HepG2 (cell line): Measurements from ENCODE around the gene FNBP1L. TPM values are rescaled to one million over a fixed set of nuclear protein-coding genes. Genes with fewer than 3 reads are reported as not detected.

ENCODE experiments used
- ATAC-seq: fragments of 200-7000 bp; cut with Tn5 transposase; 3 replicates; pipeline ENCODE4 v1.9.1; 2020; ENCODE audit warnings: mild to moderate bottlenecking, moderate library complexity
- BruUV-seq: library from RNA; stranded (reverse); fragments of 400-500 nt; replicated peaks from 2 replicates; lab custom pipeline; 2021; lab: Mats Ljungman, UMichigan
- CTCF ChIA-PET: fragments of 300-600 bp; formaldehyde crosslinking; extraction: SDS; loops from one replicate; lab custom pipeline; 2021; ENCODE audit warnings: low total read pairs, inconsistent platforms, low intra/inter-chr PET ratio; lab: Yijun Ruan, JAX
- POLR2A ChIA-PET: fragments of 350-600 bp; sonication (Branson Sonifier 250); formaldehyde crosslinking; loops from one replicate; lab custom pipeline; 2020; ENCODE audit warnings: antibody characterized with exemption, inconsistent platforms; lab: Yijun Ruan, JAX
- DNase-seq: peaks from one replicate; pipeline ENCODE4 v3.0.0-alpha.2; 2015; ENCODE audit warnings: low spot score
- FAIRE-seq: peaks from 3 replicates; lab custom pipeline; 2011; peaks lifted over from hg19 to GRCh38; lab: Jason Lieb, UNC
- H2AFZ ChIP-seq: one replicate; pipeline ENCODE4 v1.6.1; 2011; ENCODE audit warnings: low read length, inconsistent platforms
- H3K27ac ChIP-seq: fragments of 300-600 bp; 3 replicates; pipeline ENCODE4 v1.8.0; 2011; ENCODE audit warnings: mixed run types, mild to moderate bottlenecking, mixed read lengths, low read length, inconsistent platforms; ENCODE audit not compliant: insufficient read depth; ENCODE audit errors: extremely low read length
- H3K27me3 ChIP-seq, 2 experiments: fragments of 200-600 bp in 1 of 2; 2 replicates in 1 of 2; 3 replicates in 1 of 2; pipeline versions ENCODE4 v1.6.0 to v1.8.0; 2011; ENCODE audit warnings: low read length in 2 of 2, mild to moderate bottlenecking in 2 of 2, moderate library complexity in 2 of 2, inconsistent platforms in 1 of 2; ENCODE audit not compliant: insufficient read depth in 2 of 2, control insufficient read depth in 1 of 2
- H3K36me3 ChIP-seq, 2 experiments: fragments of 200-600 bp in 1 of 2; replicated peaks in 1 of 2; 2 replicates in 1 of 2; 3 replicates in 1 of 2; pipeline versions ENCODE4 v1.5.1 to v1.8.0; 2011; ENCODE audit warnings: low read length in 2 of 2, inconsistent platforms in 1 of 2; ENCODE audit not compliant: insufficient read depth in 2 of 2, control insufficient read depth in 1 of 2
- H3K4me1 ChIP-seq: 2 replicates; pipeline ENCODE4 v1.5.1; 2012; ENCODE audit warnings: low read length, inconsistent platforms; ENCODE audit not compliant: insufficient read depth
- H3K4me2 ChIP-seq: 2 replicates; pipeline ENCODE4 v1.6.0; 2011; ENCODE audit warnings: low read depth, low read length, inconsistent platforms
- H3K4me3 ChIP-seq, 3 experiments: fragments of 200-600 bp in 1 of 3; sonication (generic), shearing (Covaris generic) in 1 of 3; replicated peaks in 1 of 3; 2 replicates each; pipeline ENCODE4 v1.5.1; 2011 to 2016; ENCODE audit warnings: low read length in 3 of 3, inconsistent platforms in 2 of 3, low read depth in 2 of 3, mild to moderate bottlenecking in 2 of 3, control low read depth in 1 of 3, mixed read lengths in 1 of 3; ENCODE audit not compliant: insufficient read depth in 1 of 3
- H3K79me2 ChIP-seq: one replicate; pipeline ENCODE4 v1.6.1; 2011; ENCODE audit warnings: low read length, inconsistent platforms; ENCODE audit not compliant: insufficient read depth
- H3K9ac ChIP-seq: 2 replicates; pipeline ENCODE4 v1.6.0; 2011; ENCODE audit warnings: mild to moderate bottlenecking, low read depth, low read length, inconsistent platforms; ENCODE audit not compliant: insufficient read depth
- H3K9me3 ChIP-seq: 2 replicates; pipeline ENCODE4 v1.5.1; 2012; ENCODE audit warnings: mild to moderate bottlenecking, low read length
- H4K20me1 ChIP-seq: 2 replicates; pipeline ENCODE4 v1.6.0; 2011; ENCODE audit warnings: inconsistent platforms, mild to moderate bottlenecking, low read length, moderate library complexity; ENCODE audit not compliant: insufficient read depth
- ISX ChIP-seq: sonication (generic); formaldehyde crosslinking; conservative IDR thresholded peaks from 2 replicates; pipeline ENCODE4 v1.5.0; 2020; ENCODE audit warnings: missing genetic modification reagents
- KLF9 ChIP-seq: IDR thresholded peaks from 2 replicates; pipeline ENCODE4 v1.6.1; 2016; ENCODE audit warnings: low read depth
- MAFF ChIP-seq: IDR thresholded peaks from 2 replicates; pipeline ENCODE4 v1.6.1; 2011; ENCODE audit warnings: low read depth, low read length, improper control_type of control experiment
- MAFK ChIP-seq, 2 experiments: IDR thresholded peaks in 1 of 2; conservative IDR thresholded peaks in 1 of 2; 2 replicates each; pipeline ENCODE4 v1.6.1; 2011; ENCODE audit warnings: improper control_type of control experiment in 2 of 2, low read length in 2 of 2
- MATR3 ChIP-seq: sonication (generic); formaldehyde crosslinking; IDR thresholded peaks from 2 replicates; pipeline ENCODE4 v1.4.0; 2020; ENCODE audit warnings: missing genetic modification reagents
- XBP1 ChIP-seq: sonication (generic); formaldehyde crosslinking; IDR thresholded peaks from 2 replicates; pipeline ENCODE4 v1.5.0; 2020; ENCODE audit warnings: missing genetic modification reagents
- ZBTB40 ChIP-seq, 2 experiments: fragments of 450-650 bp in 1 of 2; sonication (generic) in 1 of 2; formaldehyde crosslinking in 1 of 2; IDR thresholded peaks; 2 replicates each; pipeline versions ENCODE4 v1.6.1 to v1.8.0; 2016 to 2022; ENCODE audit warnings: antibody characterized with exemption in 1 of 2, mild to moderate bottlenecking in 1 of 2, missing genetic modification reagents in 1 of 2
- in situ Hi-C: cut with HindIII; loops from 2 replicates; pipeline ENCODE4 v1.10.0; 2017; ENCODE audit warnings: low pct_unique_long_range_greater_than_20kb; ENCODE audit not compliant: extremely low pct_ligation_motif_present
- intact Hi-C: fragments of 100-400 bp; cut with micrococcal nuclease; formaldehyde crosslinking; loops from one replicate; pipeline ENCODE4 v1.10.0; 2022; ENCODE audit not compliant: unreplicated experiment
- polyA plus RNA-seq, 8 experiments: library from polyadenylated mRNA; depleted of rRNA in 3 of 8; stranded (reverse) in 7 of 8; unstranded in 1 of 8; fragments of >200 nt; fragmentation: Illumina TruSeq in 4 of 8; extraction: Trizol in 4 of 8; gene quantifications; 2 replicates each; pipeline versions ENCODE4 v1.2.1 to v1.2.3, GENCODE V29; 2011 to 2016; ENCODE audit warnings: low read depth in 4 of 8, missing spikeins in 1 of 8, mixed read lengths in 1 of 8; ENCODE audit not compliant: insufficient read depth in 1 of 8
- total RNA-seq, 5 experiments: library from RNA; depleted of rRNA; stranded (reverse); fragments of >200 nt; fragmentation: Illumina TruSeq; extraction: Trizol; gene quantifications; 2 replicates each; pipeline ENCODE4 v1.2.3, GENCODE V29; 2016; ENCODE audit warnings: low read depth in 1 of 5

Gene FNBP1L
- total and polyA plus RNA-seq, 2 of the 13 experiments (the other 11 are each of a cell fraction or from before 2014, with no cell fraction given): 24.1 to 27.1 TPM

GRCh38 chr1:93533677-93534076 lies 85.8 kb downstream of the FNBP1L start:
- H4K20me1 ChIP-seq: no peaks in the 10 kb centered on the region
- no peak overlapping the region for H3K27ac ChIP-seq
- CTCF ChIA-PET: no interaction called here
- intact Hi-C loops: no loop called here
- POLR2A ChIA-PET: no interaction called here
- H2AFZ ChIP-seq: no peak overlapping the region
- no peaks in the 10 kb centered on the region for H3K27me3 ChIP-seq
- H3K9ac ChIP-seq: no peak overlapping the region
- no peaks in the 10 kb centered on the region for H3K4me1 ChIP-seq
- H3K36me3 ChIP-seq: peaks cover 5 to 31% of the 10 kb centered on the region in 2 experiments; a peak in 3 of 5 replicates
- in situ Hi-C loops: no loop called here
- FAIRE-seq (no peak), DNase-seq (no peak), ATAC-seq (no peak)
- TF ChIP-seq KLF9 (no peak), XBP1 (no peak), MAFF (peak; percentile 67), MAFK (conservative IDR thresholded peaks at IDR 0.05 in 1 of 2, IDR thresholded peaks at IDR 0.05 in 1 of 2; ENCODE audit: low read length in 2 of 2) (peak; percentile 81), ISX (CRISPR knock-in tag) (no peak), MATR3 (CRISPR knock-in tag) (no peak)
- H3K4me3 ChIP-seq: no peak overlapping the region
- no TSS peak for BruUV-seq
- H3K79me2 ChIP-seq: no peaks in the 10 kb centered on the region
- H3K4me2 ChIP-seq: no peak overlapping the region
- no peaks in the 10 kb centered on the region for H3K9me3 ChIP-seq

- no peaks in the 10 kb centered on the region for H3K79me2 ChIP-seq
- no peaks in the 10 kb centered on the region for H4K20me1 ChIP-seq
- ATAC-seq: no peak
- no peak overlapping the region for H3K27ac ChIP-seq
- H2AFZ ChIP-seq: no peak overlapping the region
- no peaks in the 10 kb centered on the region for H3K27me3 ChIP-seq
- no TSS peak for BruUV-seq
- ChIA-PET POLR2A (no interaction called here), CTCF (no interaction called here)
- DNase-seq: no peak
- FAIRE-seq: no peak
- no peak overlapping the region for H3K4me3 ChIP-seq
- H3K36me3 ChIP-seq: peaks cover 2 to 17% of the 10 kb centered on the region in 2 experiments; a peak in 3 of 5 replicates
- intact Hi-C loops (no loop called here), in situ Hi-C loops (no loop called here)
- no peak overlapping the region for H3K9ac ChIP-seq
- H3K4me1 ChIP-seq: no peaks in the 10 kb centered on the region
- H3K9me3 ChIP-seq: no peaks in the 10 kb centered on the region
- H3K4me2 ChIP-seq: no peak overlapping the region
- TF ChIP-seq ZBTB40 (IDR thresholded peaks at IDR 0.05): no peak
- TF ChIP-seq ZBTB40 (CRISPR knock-in tag; IDR thresholded peaks at IDR 0.05): no peak
These were observed 89.5 kb downstream of the FNBP1L start for GRCh38 chr1:93537396-93537795.
